Measurements from ENCODE around the gene IAPP.
"Not testable (repeated sequence)": the region's sequence is repeated elsewhere in the genome, so short reads cannot be mapped to it uniquely, and the experiment has no call there.

IAPP gene

DNA sequence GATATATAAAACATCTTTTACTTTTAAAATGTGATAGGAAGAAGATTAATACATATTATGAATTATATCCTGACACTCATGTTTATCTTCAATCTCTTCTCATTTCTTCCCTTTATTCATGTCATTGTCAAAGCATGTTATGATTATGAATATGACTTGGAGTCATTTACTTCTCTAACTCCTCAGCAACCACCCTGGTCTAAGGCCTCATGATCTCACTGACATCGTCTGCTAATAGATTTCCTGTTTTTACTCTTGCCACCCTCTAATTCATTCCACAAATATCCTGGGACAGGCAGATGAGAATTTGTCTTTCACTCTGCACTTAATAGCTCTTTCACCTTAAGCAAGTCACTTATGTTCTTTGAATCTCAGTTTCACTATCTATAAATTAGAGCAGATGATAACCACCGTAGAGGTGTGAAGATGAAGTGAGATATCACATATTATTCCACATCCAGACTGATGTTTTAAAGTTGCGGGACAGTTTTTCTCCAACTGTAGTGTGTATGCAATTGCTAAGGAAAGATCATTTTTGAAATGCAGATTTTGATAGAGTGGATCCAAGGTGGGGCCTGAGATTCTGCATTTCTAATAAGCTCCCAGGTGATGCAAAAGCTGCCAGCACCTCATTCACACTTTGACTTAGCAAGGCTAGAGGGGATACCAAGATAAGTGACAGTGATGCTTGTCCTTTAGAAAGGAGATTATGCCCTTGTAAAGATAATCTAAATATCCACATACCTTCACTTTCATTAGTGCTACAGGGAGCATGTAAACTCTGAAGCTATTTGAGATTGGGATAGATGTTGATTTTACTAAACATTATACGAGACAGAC, 3.3 kb upstream of the IAPP start:
- Histone ChIP-seq H3K27ac (no peak overlapping the region), H3K4me2 (ENCODE audit: low read length) (no peak overlapping the region), H3K9ac (no peak overlapping the region), H3K27me3 (ENCODE audit: control insufficient read depth, insufficient read depth, low read length) (no peaks in the 10 kb centered on the region), H3K4me3 (ENCODE audit: low read depth, low read length) (no peak overlapping the region), H2AFZ (no peak overlapping the region), H3K79me2 (no peaks in the 10 kb centered on the region), H3K9me3 (ENCODE audit: control insufficient read depth, low read length) (no peaks in the 10 kb centered on the region), H3K36me3 (ENCODE audit: control insufficient read depth, insufficient read depth, low read length) (no peaks in the 10 kb centered on the region), H3K4me1 (no peaks in the 10 kb centered on the region)
- TF ChIP-seq, protein P1, sequence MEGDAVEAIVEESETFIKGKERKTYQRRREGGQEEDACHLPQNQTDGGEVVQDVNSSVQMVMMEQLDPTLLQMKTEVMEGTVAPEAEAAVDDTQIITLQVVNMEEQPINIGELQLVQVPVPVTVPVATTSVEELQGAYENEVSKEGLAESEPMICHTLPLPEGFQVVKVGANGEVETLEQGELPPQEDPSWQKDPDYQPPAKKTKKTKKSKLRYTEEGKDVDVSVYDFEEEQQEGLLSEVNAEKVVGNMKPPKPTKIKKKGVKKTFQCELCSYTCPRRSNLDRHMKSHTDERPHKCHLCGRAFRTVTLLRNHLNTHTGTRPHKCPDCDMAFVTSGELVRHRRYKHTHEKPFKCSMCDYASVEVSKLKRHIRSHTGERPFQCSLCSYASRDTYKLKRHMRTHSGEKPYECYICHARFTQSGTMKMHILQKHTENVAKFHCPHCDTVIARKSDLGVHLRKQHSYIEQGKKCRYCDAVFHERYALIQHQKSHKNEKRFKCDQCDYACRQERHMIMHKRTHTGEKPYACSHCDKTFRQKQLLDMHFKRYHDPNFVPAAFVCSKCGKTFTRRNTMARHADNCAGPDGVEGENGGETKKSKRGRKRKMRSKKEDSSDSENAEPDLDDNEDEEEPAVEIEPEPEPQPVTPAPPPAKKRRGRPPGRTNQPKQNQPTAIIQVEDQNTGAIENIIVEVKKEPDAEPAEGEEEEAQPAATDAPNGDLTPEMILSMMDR (IDR thresholded peaks at IDR 0.05), result no peak

DNA sequence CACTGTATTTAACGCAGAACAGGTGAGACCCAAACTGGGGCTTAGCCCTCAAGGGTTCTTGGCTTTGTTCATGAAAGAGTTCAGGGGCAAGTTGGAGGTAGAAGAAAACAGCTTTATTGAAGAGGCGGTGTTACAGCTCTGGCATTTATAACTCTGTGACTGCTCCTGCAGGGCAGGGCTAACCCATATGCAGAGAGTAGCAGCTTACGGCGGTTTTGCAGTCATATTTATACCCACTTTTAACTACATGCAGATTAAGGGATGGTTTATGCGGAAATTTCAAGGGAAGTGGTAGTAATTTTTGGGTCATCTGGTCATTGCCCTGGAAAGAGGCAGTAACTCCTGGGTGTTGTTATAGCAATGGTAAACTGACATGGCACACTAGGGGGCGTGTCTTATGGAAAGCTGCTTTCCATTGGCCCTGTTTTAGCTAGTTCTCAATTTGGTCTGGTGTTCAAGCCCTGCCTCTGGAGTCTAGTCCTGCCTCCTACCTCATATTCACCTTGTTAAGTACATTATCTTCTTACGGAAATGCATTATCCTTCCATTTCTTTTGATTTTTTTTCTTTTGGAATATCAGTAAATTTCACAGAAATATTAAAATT, 1.8 kb upstream of the IAPP start:
- no peak overlapping the region for H3K4me2 ChIP-seq (ENCODE audit: low read length)
- H3K9ac ChIP-seq, result no peak overlapping the region
- no peaks in the 10 kb centered on the region for H3K4me1 ChIP-seq
- TF ChIP-seq, protein P1 (IDR thresholded peaks at IDR 0.05), result no peak
- H3K27ac ChIP-seq, result no peak overlapping the region
- no peaks in the 10 kb centered on the region for H3K27me3 ChIP-seq (ENCODE audit: control insufficient read depth, insufficient read depth, low read length)
- no peaks in the 10 kb centered on the region for H3K79me2 ChIP-seq
- H3K4me3 ChIP-seq (ENCODE audit: low read depth, low read length), result no peak overlapping the region
- no peak overlapping the region for H2AFZ ChIP-seq
- no peaks in the 10 kb centered on the region for H3K9me3 ChIP-seq (ENCODE audit: control insufficient read depth, low read length)
- H3K36me3 ChIP-seq (ENCODE audit: control insufficient read depth, insufficient read depth, low read length), result no peaks in the 10 kb centered on the region

DNA sequence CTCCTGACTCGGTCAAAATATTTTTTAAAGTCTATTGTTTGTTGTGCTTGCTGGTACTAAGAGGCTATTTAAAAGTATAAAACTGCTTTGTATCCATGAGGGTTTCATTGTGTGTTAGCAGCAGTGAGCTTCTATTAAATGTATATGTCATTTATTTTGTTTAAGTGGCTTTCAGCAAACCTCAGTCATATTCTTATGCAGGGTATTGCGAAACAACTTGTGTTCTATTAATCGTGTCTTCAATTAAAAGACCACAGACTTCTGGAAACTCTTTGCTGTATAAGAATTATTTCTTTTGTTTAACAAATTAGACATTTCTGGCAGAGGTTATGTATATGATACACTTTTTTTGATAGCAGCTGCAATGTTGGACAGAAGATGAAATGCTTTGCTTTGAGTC, 6.5 kb downstream of the IAPP start:
- Histone ChIP-seq H3K27me3 (ENCODE audit: control insufficient read depth, insufficient read depth, low read length) (no peaks in the 10 kb centered on the region), H3K4me2 (ENCODE audit: low read length) (no peak overlapping the region), H3K9ac (no peak overlapping the region), H3K4me1 (no peaks in the 10 kb centered on the region), H3K36me3 (ENCODE audit: control insufficient read depth, insufficient read depth, low read length) (no peaks in the 10 kb centered on the region), H3K27ac (no peak overlapping the region), H3K79me2 (no peaks in the 10 kb centered on the region), H3K9me3 (ENCODE audit: control insufficient read depth, low read length) (no peaks in the 10 kb centered on the region), H2AFZ (no peak overlapping the region), H3K4me3 (ENCODE audit: low read depth, low read length) (no peak overlapping the region)
- TF ChIP-seq, protein P1 (IDR thresholded peaks at IDR 0.05), result no peak

DNA sequence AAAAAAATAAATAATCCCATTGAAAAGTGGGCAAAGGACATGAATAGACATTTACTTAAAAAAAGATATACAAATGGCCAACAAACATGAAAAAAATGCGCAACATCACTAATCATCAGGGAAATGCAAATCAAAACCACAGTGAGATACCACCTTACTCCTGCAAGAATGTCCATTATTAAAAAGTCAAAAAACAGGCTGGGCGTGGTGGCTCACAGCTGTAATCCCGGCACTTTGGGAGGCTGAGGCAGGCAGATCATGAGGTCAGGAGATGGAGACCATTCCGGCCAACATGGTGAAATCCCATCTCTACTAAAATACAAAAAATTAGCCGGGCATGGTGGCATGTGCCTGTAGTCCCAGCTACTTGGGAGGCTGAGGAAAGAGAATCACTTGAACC, 8.6 kb downstream of the IAPP start:
- H3K4me1 ChIP-seq; H3K27ac ChIP-seq; H3K27me3 ChIP-seq (ENCODE audit: control insufficient read depth, insufficient read depth, low read length); H3K9ac ChIP-seq; H3K4me2 ChIP-seq (ENCODE audit: low read length); H3K79me2 ChIP-seq; H3K9me3 ChIP-seq (ENCODE audit: control insufficient read depth, low read length); H3K36me3 ChIP-seq (ENCODE audit: control insufficient read depth, insufficient read depth, low read length); H3K4me3 ChIP-seq (ENCODE audit: low read depth, low read length); H2AFZ ChIP-seq: not testable (repeated sequence)

DNA sequence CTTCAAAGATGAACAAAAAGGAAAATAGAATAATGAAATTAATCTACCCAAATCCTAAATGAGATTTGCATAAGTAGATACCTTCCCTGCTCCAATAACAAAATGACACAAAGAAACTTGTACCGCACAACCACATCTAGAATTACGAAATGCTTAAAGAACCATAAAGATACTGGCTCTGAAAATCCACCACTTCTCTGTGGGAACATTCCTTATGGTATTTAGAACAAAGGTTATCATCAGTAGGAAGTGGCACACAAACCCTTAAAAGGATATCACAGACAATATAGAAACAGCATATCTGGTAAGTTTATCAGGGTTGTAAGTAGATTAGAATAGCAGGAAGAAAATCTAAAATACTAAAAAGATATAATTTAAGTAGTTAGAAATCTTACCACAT, 11.6 kb downstream of the IAPP start:
- H3K36me3 ChIP-seq (ENCODE audit: control insufficient read depth, insufficient read depth, low read length), result no peaks in the 10 kb centered on the region
- H3K4me1 ChIP-seq, result no peaks in the 10 kb centered on the region
- H2AFZ ChIP-seq, result no peak overlapping the region
- no peak overlapping the region for H3K4me2 ChIP-seq (ENCODE audit: low read length)
- no peaks in the 10 kb centered on the region for H3K79me2 ChIP-seq
- H3K27me3 ChIP-seq (ENCODE audit: control insufficient read depth, insufficient read depth, low read length), result no peaks in the 10 kb centered on the region
- no peak overlapping the region for H3K9ac ChIP-seq
- TF ChIP-seq, protein P1 (IDR thresholded peaks at IDR 0.05), result no peak
- no peak overlapping the region for H3K27ac ChIP-seq
- H3K4me3 ChIP-seq (ENCODE audit: low read depth, low read length), result no peak overlapping the region
- no peaks in the 10 kb centered on the region for H3K9me3 ChIP-seq (ENCODE audit: control insufficient read depth, low read length)
